Endothelial cell of umbilical vein (primary cell): ENCODE measurements around the gene FZR1. TPM values are rescaled to one million over a fixed set of nuclear protein-coding genes. Genes with fewer than 3 reads are reported as not detected.

Experiments
- BruUV-seq: library from RNA; stranded (reverse); fragments of 400-500 nt; replicated peaks from 2 replicates; lab custom pipeline; 2021; lab: Mats Ljungman, UMichigan
- CTCF ChIA-PET: fragments of 300-600, 350-600 bp; sonication (Branson Sonifier 250); formaldehyde crosslinking; loops from one replicate; lab custom pipeline; 2021; ENCODE audit warnings: antibody characterized with exemption, inconsistent platforms; lab: Charles Lee
- POLR2A ChIA-PET: fragments of 300-600, 350-600 bp; sonication (Branson Sonifier 250); formaldehyde crosslinking; loops from one replicate; lab custom pipeline; 2021; ENCODE audit warnings: antibody characterized with exemption, inconsistent platforms; lab: Charles Lee
- DNase-seq: peaks from one replicate; pipeline ENCODE4 v3.0.0-alpha.2; 2011; ENCODE audit warnings: low read depth, low spot score
- FAIRE-seq: peaks from 2 replicates; lab custom pipeline; 2011; peaks lifted over from hg19 to GRCh38; lab: Jason Lieb, UNC
- H2AFZ ChIP-seq: 2 replicates; pipeline ENCODE4 v1.6.0; 2012; ENCODE audit warnings: low read depth, low read length, control low read depth, inconsistent platforms
- H3K27ac ChIP-seq: 2 replicates; pipeline ENCODE4 v1.5.1; 2011; ENCODE audit warnings: low read depth, mild to moderate bottlenecking, control low read depth, low read length, moderate library complexity; ENCODE audit not compliant: insufficient read depth
- H3K27me3 ChIP-seq, 2 experiments: 2 replicates each; pipeline versions ENCODE4 v1.6.0 to v1.6.1; 2011; ENCODE audit warnings: low read length in 2 of 2, mixed read lengths in 1 of 2; ENCODE audit not compliant: control insufficient read depth in 2 of 2, insufficient read depth in 2 of 2
- H3K36me3 ChIP-seq, 2 experiments: 2 replicates in 1 of 2; 3 replicates in 1 of 2; pipeline ENCODE4 v1.5.1; 2011; ENCODE audit warnings: low read length in 2 of 2, mild to moderate bottlenecking in 1 of 2, moderate library complexity in 1 of 2; ENCODE audit not compliant: control insufficient read depth in 2 of 2, insufficient read depth in 2 of 2; ENCODE audit errors: extremely low read depth in 1 of 2
- H3K4me1 ChIP-seq: 3 replicates; pipeline ENCODE4 v1.5.1; 2011; ENCODE audit warnings: mild to moderate bottlenecking, low read length; ENCODE audit not compliant: control insufficient read depth, insufficient read depth; ENCODE audit errors: extremely low read depth
- H3K4me2 ChIP-seq: 2 replicates; pipeline ENCODE4 v1.6.1; 2011; ENCODE audit warnings: low read length, control low read depth, mixed read lengths; ENCODE audit not compliant: insufficient read depth
- H3K4me3 ChIP-seq, 3 experiments: fragments of 200-600 bp in 1 of 3; sonication (generic), shearing (Covaris generic) in 1 of 3; replicated peaks in 1 of 3; 2 replicates each; pipeline ENCODE4 v1.5.1; 2011 to 2016; ENCODE audit warnings: control low read depth in 3 of 3, low read length in 3 of 3, mild to moderate bottlenecking in 2 of 3, inconsistent platforms in 1 of 3, low read depth in 1 of 3, moderate library complexity in 1 of 3; ENCODE audit not compliant: insufficient read depth in 1 of 3
- H3K79me2 ChIP-seq: 2 replicates; pipeline ENCODE4 v1.6.0; 2012; ENCODE audit warnings: low read length, inconsistent platforms; ENCODE audit not compliant: control insufficient read depth, insufficient read depth
- H3K9ac ChIP-seq: replicated peaks from 2 replicates; pipeline ENCODE3; 2011; ENCODE audit warnings: low read length, control low read depth; ENCODE audit not compliant: insufficient read depth; ENCODE audit errors: extremely low read depth
- H3K9me1 ChIP-seq: replicated peaks from 3 replicates; pipeline ENCODE4 v1.6.0; 2011; ENCODE audit warnings: mild to moderate bottlenecking, low read length; ENCODE audit not compliant: control insufficient read depth, insufficient read depth; ENCODE audit errors: extremely low read depth
- H3K9me3 ChIP-seq: replicated peaks from 2 replicates; pipeline ENCODE4 v1.5.1; 2012; ENCODE audit warnings: low read length, inconsistent platforms; ENCODE audit not compliant: control insufficient read depth, insufficient read depth
- H4K20me1 ChIP-seq: replicated peaks from 2 replicates; pipeline ENCODE3; 2011; ENCODE audit warnings: mild to moderate bottlenecking, low read length; ENCODE audit not compliant: control insufficient read depth, insufficient read depth; ENCODE audit errors: extremely low read depth
- EZH2 ChIP-seq: IDR thresholded peaks from 2 replicates; pipeline ENCODE4 v1.6.1; 2012; ENCODE audit warnings: borderline replicate concordance, low read depth, mild to moderate bottlenecking, moderate library complexity, low read length, inconsistent platforms; ENCODE audit not compliant: severe bottlenecking
- FOS ChIP-seq: IDR thresholded peaks from 2 replicates; pipeline ENCODE4 v1.6.1; 2011; ENCODE audit warnings: mild to moderate bottlenecking, low read length, moderate library complexity, borderline replicate concordance; ENCODE audit not compliant: insufficient read depth
- GATA2 ChIP-seq: IDR thresholded peaks from 2 replicates; pipeline ENCODE4 v1.7.0; 2011; ENCODE audit warnings: low read depth, mild to moderate bottlenecking, moderate library complexity, mixed read lengths, low read length; ENCODE audit not compliant: insufficient read length, insufficient read depth
- JUN ChIP-seq: IDR thresholded peaks from 2 replicates; pipeline ENCODE4 v1.6.1; 2011; ENCODE audit warnings: borderline replicate concordance, low read depth; ENCODE audit not compliant: insufficient read length, insufficient read depth
- MYC ChIP-seq: IDR thresholded peaks from one replicate; pipeline ENCODE4 v1.6.1; 2011; ENCODE audit warnings: mild to moderate bottlenecking, low read depth, low read length
- POLR2A ChIP-seq: IDR thresholded peaks from 2 replicates; pipeline ENCODE4 v1.6.1; 2012; ENCODE audit warnings: low read depth, mild to moderate bottlenecking, control low read depth, low read length
- POLR2AphosphoS5 ChIP-seq: IDR thresholded peaks from 2 replicates; pipeline ENCODE4 v1.6.1; 2012; ENCODE audit warnings: low read depth, mild to moderate bottlenecking, control low read depth, low read length, moderate library complexity; ENCODE audit not compliant: insufficient read depth
- dilution Hi-C: fragments of 300-500 bp; cut with MboI; formaldehyde crosslinking; loops from one replicate; pipeline ENCODE4 v1.15.0; 2019; ENCODE audit warnings: low sequenced_read_pairs; ENCODE audit not compliant: extremely low pct_ligation_motif_present
- intact Hi-C: fragments of 100-400 bp; cut with micrococcal nuclease; formaldehyde crosslinking; loops from one replicate; pipeline ENCODE4 v1.10.0; 2022
- polyA plus RNA-seq, 4 experiments: library from polyadenylated mRNA; depleted of rRNA in 3 of 4; stranded (reverse) in 3 of 4; unstranded in 1 of 4; fragments of >200 nt; gene quantifications; 2 replicates each; pipeline versions ENCODE4 v1.2.1 to v1.2.3, GENCODE V29; 2011 to 2012; ENCODE audit warnings: missing spikeins in 1 of 4
- total RNA-seq: library from RNA; stranded (reverse); gene quantifications from 2 replicates; pipeline ENCODE4 v1.2.3, GENCODE V29; 2021
- TF ChIP-seq, protein P1 (sequence below), 2 donors: IDR thresholded peaks; 1 replicate in 1 of 2; 2 replicates in 1 of 2; pipeline ENCODE4 v1.5.1; 2011; ENCODE audit warnings: low read length in 2 of 2, mild to moderate bottlenecking in 2 of 2, moderate library complexity in 2 of 2, control low read depth in 1 of 2, inconsistent platforms in 1 of 2, low read depth in 1 of 2; ENCODE audit not compliant: insufficient read depth in 1 of 2; ENCODE audit errors: extremely low read depth in 1 of 2
- TF ChIP-seq, protein P2 (sequence below): IDR thresholded peaks from 2 replicates; pipeline ENCODE4 v1.6.1; 2011; ENCODE audit not compliant: insufficient read depth, insufficient read length

Gene FZR1
- total and polyA plus RNA-seq, 2 donors (not counting 3 experiments of a cell fraction or from before 2014, with no cell fraction given): 35.9 to 60.4 TPM

DNA sequence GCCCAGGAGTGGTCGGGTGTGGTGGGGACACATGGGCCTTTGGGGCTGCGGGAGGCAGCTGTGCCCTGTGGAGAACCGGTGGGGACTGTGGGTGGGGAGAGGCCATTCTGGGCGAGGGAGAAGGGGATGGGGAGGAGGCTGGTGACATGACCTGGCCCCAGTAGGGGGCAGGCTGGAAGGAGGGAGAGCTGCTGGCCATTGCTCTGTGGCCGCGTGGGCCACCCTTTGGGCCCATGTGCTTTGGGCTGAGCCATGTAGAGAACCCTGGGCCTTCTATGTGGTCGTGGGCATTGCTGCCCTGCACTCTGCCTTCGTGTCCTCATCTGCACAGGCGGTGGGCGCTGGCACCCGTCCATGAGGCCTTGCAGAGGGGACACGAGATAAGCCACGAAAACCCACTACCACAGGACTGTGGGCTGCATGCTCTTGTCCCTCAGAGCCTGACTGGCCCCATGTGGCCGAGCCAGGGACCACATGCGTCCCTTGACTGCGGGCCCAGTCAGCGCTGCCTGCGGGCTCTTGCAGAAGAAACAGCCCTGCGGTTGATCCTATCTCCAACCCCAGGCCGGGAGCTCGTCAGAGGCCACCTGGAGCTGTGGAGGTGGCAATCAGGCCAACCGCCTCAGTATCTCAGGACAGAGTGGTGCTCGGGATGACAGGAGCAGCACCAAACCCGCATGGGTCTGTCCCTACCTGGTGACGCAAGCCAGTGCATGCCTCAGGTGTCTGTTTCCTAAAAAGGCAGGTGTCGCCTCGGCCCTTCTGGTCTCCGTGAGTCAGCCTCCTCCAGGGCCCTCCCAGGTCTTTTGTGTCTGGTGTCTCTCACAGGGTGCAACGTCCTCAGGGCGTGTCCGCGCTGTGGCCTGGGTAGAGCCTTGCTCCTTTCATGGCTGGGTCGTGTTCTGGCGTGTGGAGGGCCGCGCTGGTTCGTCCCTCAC lies 14.3 kb downstream of the FZR1 start:
- Histone ChIP-seq H3K9ac (no peak overlapping the region), H3K79me2 (peaks cover 59% of the 10 kb centered on the region), H3K4me2 (no peak overlapping the region), H3K27me3 (no peaks in the 10 kb centered on the region), H3K27ac (no peak overlapping the region), H3K4me3 (no peak overlapping the region), H2AFZ (no peak overlapping the region), H4K20me1 (no peaks in the 10 kb centered on the region), H3K4me1 (no peaks in the 10 kb centered on the region), H3K36me3 (peaks cover 0 to 38% of the 10 kb centered on the region in 2 experiments), H3K9me1 (no peaks in the 10 kb centered on the region), H3K9me3 (no peaks in the 10 kb centered on the region)
- CTCF ChIA-PET: no interaction called here
- DNase-seq (no peak), FAIRE-seq (no peak)
- intact Hi-C loops (no loop called here), dilution Hi-C loops (no loop called here)
- POLR2A ChIA-PET: no interaction called here
- no peak for TF ChIP-seq JUN
- no peak for TF ChIP-seq FOS
- TF ChIP-seq POLR2AphosphoS5: no peak
- TF ChIP-seq, protein P1, sequence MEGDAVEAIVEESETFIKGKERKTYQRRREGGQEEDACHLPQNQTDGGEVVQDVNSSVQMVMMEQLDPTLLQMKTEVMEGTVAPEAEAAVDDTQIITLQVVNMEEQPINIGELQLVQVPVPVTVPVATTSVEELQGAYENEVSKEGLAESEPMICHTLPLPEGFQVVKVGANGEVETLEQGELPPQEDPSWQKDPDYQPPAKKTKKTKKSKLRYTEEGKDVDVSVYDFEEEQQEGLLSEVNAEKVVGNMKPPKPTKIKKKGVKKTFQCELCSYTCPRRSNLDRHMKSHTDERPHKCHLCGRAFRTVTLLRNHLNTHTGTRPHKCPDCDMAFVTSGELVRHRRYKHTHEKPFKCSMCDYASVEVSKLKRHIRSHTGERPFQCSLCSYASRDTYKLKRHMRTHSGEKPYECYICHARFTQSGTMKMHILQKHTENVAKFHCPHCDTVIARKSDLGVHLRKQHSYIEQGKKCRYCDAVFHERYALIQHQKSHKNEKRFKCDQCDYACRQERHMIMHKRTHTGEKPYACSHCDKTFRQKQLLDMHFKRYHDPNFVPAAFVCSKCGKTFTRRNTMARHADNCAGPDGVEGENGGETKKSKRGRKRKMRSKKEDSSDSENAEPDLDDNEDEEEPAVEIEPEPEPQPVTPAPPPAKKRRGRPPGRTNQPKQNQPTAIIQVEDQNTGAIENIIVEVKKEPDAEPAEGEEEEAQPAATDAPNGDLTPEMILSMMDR (IDR thresholded peaks at IDR 0.05; ENCODE audit: extremely low read depth in 1 of 2, insufficient read depth in 1 of 2, low read depth in 1 of 2, low read length in 2 of 2): no peak
- no peak for TF ChIP-seq GATA2
- no peak for TF ChIP-seq MYC
- TF ChIP-seq, protein P2, sequence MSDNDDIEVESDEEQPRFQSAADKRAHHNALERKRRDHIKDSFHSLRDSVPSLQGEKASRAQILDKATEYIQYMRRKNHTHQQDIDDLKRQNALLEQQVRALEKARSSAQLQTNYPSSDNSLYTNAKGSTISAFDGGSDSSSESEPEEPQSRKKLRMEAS: no peak
- no peak for TF ChIP-seq EZH2
- no peak for TF ChIP-seq POLR2A
- BruUV-seq: no TSS peak
